Gastroesophageal sphincter (tissue), 4 donors: Measurements from ENCODE around the gene TMEM61. TPM values are rescaled to one million over a fixed set of nuclear protein-coding genes. Genes with fewer than 3 reads are reported as not detected.
"Not testable (repeated sequence)": the region's sequence is repeated elsewhere in the genome, so short reads cannot be mapped to it uniquely, and the experiment has no call there.

Source experiments
- ATAC-seq: fragments of 150-250 bp; one replicate; pipeline ENCODE4 v1.9.1; 2016; ENCODE audit warnings: mild to moderate bottlenecking, moderate library complexity
- H3K27ac ChIP-seq, 4 donors: fragments of 200-600 bp; sonication (generic) in 3 of 4; 1 replicate in 3 of 4; 2 replicates in 1 of 4; pipeline ENCODE4 v1.5.1; 2016 to 2019
- H3K27me3 ChIP-seq: fragments of 200-600 bp; sonication (generic); one replicate; pipeline ENCODE4 v1.5.1; 2019
- H3K36me3 ChIP-seq, 2 donors: fragments of 200-600 bp; sonication (generic); one replicate each; pipeline ENCODE4 v1.5.1; 2019; ENCODE audit warnings: control low read depth in 1 of 2
- H3K4me1 ChIP-seq, 3 donors: fragments of 200-600 bp; sonication (generic); 1 replicate in 2 of 3; 2 replicates in 1 of 3; pipeline ENCODE4 v1.5.1; 2016 to 2019; ENCODE audit warnings: control low read depth in 2 of 3
- H3K4me3 ChIP-seq, 2 donors: fragments of 200-600 bp; sonication (generic); one replicate each; pipeline ENCODE4 v1.5.1; 2019; ENCODE audit warnings: mild to moderate bottlenecking in 1 of 2, moderate library complexity in 1 of 2
- H3K9me3 ChIP-seq, 3 donors: fragments of 200-600 bp; sonication (generic); one replicate each; pipeline ENCODE4 v1.5.1; 2017 to 2019; ENCODE audit warnings: control low read depth in 2 of 3
- EP300 ChIP-seq: sonication (generic); formaldehyde crosslinking; IDR thresholded peaks from one replicate; pipeline ENCODE4 v1.6.1; 2017; ENCODE audit warnings: antibody characterized with exemption, mild to moderate bottlenecking
- POLR2A ChIP-seq, 2 donors: fragments of 450-650 bp; IDR thresholded peaks; one replicate each; pipeline ENCODE4 v1.6.1; 2017; ENCODE audit warnings: antibody characterized with exemption in 2 of 2, mild to moderate bottlenecking in 2 of 2, moderate library complexity in 1 of 2
- POLR2AphosphoS5 ChIP-seq: sonication (generic); formaldehyde crosslinking; IDR thresholded peaks from one replicate; pipeline ENCODE4 v1.6.1; 2017; ENCODE audit warnings: antibody characterized with exemption
- WGBS, 2 donors: methylation state at CpG; one replicate each; pipeline ENCODE4 v1.1.5; 2018; ENCODE audit warnings: low coverage in 1 of 2; 5-methylcytosine and 5-hydroxymethylcytosine counted together
- total RNA-seq, 4 donors: library from RNA; depleted of rRNA; stranded (reverse); fragments of >200 nt; gene quantifications; one replicate each; pipeline ENCODE4 v1.1.0, GENCODE V29; 2016
- TF ChIP-seq, protein P1 (sequence below), 4 experiments: fragments of 200-600 bp in 2 of 4; fragments of 450-650 bp in 2 of 4; sonication (generic) in 1 of 4; IDR thresholded peaks; one replicate each; pipeline ENCODE4 v1.5.1; 2017 to 2019; ENCODE audit warnings: antibody characterized with exemption in 4 of 4, mild to moderate bottlenecking in 2 of 4, moderate library complexity in 2 of 4

Gene TMEM61
- total RNA-seq, 4 donors from 2014 or later, result 1.5 to 2.5 (median 1.5) TPM; not detected in 1

DNA sequence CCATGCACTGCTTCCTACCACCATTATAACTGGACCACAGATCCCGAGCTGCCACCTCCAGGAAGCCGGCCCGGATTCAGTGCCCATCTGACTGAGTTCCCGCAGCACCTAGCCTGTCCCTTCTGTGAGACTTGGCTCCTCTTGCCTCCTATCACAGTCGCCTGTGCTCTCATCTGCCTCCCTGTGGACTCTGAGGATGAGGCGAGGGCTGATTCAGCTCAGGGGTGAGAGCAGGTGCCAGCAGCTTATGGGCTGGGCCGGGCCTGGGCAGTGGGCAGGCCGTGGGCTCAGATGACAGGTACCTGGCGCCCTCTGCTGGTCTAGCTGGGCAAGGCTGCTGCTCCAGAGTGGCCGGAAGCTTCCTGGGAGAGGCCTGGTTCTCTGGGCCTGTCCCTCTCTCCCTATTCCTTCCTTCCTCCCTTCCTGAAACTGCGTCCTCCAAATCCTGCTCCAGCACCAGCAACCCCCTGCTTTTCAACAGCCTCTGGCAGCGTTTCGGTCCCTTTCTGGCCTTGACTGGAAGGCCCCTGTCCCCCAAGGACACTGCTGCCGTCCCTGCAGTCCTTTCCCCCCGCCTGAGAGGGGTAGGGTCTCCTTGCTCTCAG lies 41.6 kb downstream of the TMEM61 start:
- Histone ChIP-seq H3K4me3 (no peak overlapping the region), H3K27ac (no peak overlapping the region), H3K27me3 (peaks cover 31% of the 10 kb centered on the region), H3K4me1 (no peaks in the 10 kb centered on the region), H3K9me3 (no peaks in the 10 kb centered on the region), H3K36me3 (no peaks in the 10 kb centered on the region)
- TF ChIP-seq, protein P1, sequence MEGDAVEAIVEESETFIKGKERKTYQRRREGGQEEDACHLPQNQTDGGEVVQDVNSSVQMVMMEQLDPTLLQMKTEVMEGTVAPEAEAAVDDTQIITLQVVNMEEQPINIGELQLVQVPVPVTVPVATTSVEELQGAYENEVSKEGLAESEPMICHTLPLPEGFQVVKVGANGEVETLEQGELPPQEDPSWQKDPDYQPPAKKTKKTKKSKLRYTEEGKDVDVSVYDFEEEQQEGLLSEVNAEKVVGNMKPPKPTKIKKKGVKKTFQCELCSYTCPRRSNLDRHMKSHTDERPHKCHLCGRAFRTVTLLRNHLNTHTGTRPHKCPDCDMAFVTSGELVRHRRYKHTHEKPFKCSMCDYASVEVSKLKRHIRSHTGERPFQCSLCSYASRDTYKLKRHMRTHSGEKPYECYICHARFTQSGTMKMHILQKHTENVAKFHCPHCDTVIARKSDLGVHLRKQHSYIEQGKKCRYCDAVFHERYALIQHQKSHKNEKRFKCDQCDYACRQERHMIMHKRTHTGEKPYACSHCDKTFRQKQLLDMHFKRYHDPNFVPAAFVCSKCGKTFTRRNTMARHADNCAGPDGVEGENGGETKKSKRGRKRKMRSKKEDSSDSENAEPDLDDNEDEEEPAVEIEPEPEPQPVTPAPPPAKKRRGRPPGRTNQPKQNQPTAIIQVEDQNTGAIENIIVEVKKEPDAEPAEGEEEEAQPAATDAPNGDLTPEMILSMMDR (IDR thresholded peaks at IDR 0.05), result peak in 3 of 4 experiments; percentile 63 to 81 (median 72)
- TF ChIP-seq EP300, result no peak
- 31 to 37% methylated on average over 6 to 9 of the region's 15 CpGs for WGBS, 2 donors
- ATAC-seq, result peak; percentile 98

DNA sequence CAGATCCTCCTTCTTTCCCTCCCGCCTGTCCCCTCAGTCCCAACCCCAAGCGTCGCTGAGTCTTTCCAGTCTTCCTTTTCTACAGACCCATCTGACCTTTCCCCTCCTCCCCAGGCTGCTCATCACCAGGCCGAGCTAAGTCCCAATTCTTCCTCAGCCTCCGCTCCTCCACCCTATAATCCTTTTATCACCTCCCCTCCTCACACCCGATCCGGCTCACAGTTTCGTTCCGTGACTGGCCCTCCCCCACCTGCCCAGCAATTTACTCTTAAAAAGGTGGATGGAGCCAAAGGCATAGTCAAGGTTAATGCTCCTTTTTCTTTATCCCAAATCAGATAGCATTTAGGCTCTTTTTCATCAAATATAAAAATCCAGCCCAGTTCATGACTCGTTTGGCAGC lies 43.7 kb downstream of the TMEM61 start:
- H3K36me3 ChIP-seq, H3K4me1 ChIP-seq, H3K27ac ChIP-seq, H3K9me3 ChIP-seq, H3K4me3 ChIP-seq, ATAC-seq: not testable (repeated sequence)
- 72 to 78% methylated on average over 9 of the region's 10 CpGs for WGBS, 2 donors
- H3K27me3 ChIP-seq, result peaks cover 15% of the 10 kb centered on the region

DNA sequence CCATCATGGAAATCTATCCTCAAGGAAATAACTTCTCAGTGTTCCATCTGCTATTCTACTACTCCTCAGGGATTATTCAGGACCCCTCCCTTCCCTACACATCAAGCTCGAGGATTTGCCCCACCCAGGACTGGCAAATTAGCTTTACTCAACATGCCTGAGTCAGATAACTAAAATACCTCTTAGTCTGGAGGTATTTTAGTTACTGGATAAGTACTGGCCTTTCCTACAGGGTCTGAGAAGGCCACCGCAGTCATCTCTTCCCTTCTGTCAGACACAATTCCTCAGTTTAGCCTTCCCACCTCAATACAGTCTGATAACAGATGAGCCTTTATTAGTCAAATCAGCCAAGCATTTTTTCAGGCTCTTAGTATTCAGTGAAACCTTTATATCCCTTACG lies 46.3 kb downstream of the TMEM61 start:
- H3K27me3 ChIP-seq, result peaks cover 20% of the 10 kb centered on the region
- not testable (repeated sequence) for H3K9me3 ChIP-seq, H3K36me3 ChIP-seq, ATAC-seq, H3K4me3 ChIP-seq, H3K27ac ChIP-seq, H3K4me1 ChIP-seq
- 67 to 72% methylated on average over 2 to 3 of the region's 3 CpGs for WGBS, 2 donors

DNA sequence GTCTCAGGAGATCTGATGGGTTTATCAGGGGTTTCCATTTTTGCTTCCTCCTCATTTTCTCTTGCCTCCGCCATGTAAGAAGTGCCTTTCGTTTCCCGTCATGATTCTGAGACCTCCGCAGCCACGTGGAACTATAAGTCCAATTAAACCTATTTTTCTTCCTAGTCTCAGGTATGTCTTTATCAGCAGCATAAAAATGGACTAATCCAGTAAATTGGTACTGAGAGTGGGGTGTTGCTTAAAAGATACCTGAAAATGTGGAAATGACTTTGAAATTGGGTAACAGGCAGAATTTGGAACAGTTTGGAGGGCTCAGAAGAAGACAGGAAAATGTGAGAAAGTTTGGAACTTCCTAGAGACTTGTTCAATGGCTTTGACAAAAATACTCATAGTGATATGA lies 50.7 kb downstream of the TMEM61 start:
- not testable (repeated sequence) for ATAC-seq, H3K4me3 ChIP-seq, H3K27ac ChIP-seq, H3K36me3 ChIP-seq, H3K4me1 ChIP-seq, H3K9me3 ChIP-seq
- peaks cover 44% of the 10 kb centered on the region for H3K27me3 ChIP-seq
- 97% methylated on average over 5 of the region's 5 CpGs; no CpG with 5 or more reads in 1 of the 2 donors for whole genome bisulfite sequencing, 2 donors

DNA sequence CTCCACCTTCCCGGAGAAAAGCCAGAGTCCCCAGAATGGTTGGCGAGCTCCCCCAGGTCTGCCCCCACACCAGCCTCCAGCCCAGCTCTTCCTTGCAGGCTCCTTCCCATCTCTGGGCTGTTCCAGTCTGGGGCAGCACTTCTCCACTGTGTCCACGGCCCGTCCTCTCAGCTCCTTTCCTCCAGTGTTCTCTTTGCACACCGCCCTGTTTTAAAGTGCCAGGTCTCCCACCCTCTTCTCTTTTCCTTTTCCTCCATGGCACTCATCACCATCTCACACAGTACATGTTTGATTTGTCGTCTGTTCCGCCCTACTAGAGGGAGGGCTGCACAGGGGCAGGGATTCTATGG lies 52.8 kb downstream of the TMEM61 start:
- Histone ChIP-seq H3K9me3 (no peaks in the 10 kb centered on the region), H3K4me1 (no peaks in the 10 kb centered on the region), H3K4me3 (no peak overlapping the region), H3K36me3 (no peaks in the 10 kb centered on the region), H3K27ac (no peak overlapping the region), H3K27me3 (peaks cover 62% of the 10 kb centered on the region)
- TF ChIP-seq, protein P1 (IDR thresholded peaks at IDR 0.05), result no peak
- TF ChIP-seq EP300, result no peak
- no peak for TF ChIP-seq POLR2AphosphoS5
- no peak for TF ChIP-seq POLR2A (IDR thresholded peaks at IDR 0.05)
- no peak for ATAC-seq
- WGBS, 2 donors, result 77% methylated on average over 6 of the region's 7 CpGs; no CpG with 5 or more reads in 1 of the 2 donors

DNA sequence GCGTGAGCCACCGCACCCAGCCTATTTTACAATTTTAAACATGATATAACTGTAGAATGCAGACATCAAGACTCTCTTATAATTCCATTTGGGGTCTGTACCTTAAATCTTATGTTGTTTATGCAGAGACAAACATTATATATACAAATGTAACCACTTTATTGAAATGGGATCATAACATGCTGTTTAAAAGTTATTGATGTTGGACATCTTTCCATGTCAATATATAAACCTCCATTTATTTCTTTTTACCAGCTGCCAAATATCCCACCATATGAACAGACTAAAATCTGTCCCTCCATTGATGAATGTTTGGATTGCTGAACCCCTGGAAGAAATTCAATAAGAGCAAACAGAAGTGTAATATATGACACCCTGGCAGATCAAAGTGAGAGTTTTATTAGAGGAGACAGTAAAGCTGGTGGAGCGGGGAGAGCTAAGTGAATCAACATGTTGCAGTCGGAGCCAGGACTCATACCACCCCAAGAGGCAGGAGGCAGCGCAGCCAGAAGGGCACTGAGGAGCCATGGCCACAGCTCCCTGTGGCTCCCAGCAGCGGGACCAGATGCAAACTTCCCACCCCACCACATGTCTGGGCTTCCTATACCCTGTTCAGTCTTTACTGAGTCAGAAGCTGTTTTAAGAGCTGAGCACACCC lies 54.2 kb downstream of the TMEM61 start:
- TF ChIP-seq POLR2A (IDR thresholded peaks at IDR 0.05), result no peak
- no peak for TF ChIP-seq EP300
- TF ChIP-seq, protein P1 (IDR thresholded peaks at IDR 0.05), result no peak
- no peak for TF ChIP-seq POLR2AphosphoS5
- peaks cover 0 to 9% (median 0%) of the 10 kb centered on the region in 3 donors for H3K4me1 ChIP-seq
- ATAC-seq, result no peak
- no peaks in the 10 kb centered on the region for H3K9me3 ChIP-seq
- no peak overlapping the region for H3K4me3 ChIP-seq
- H3K27ac ChIP-seq, result no peak overlapping the region
- peaks cover 70% of the 10 kb centered on the region for H3K27me3 ChIP-seq
- WGBS, 2 donors, result 81 to 85% methylated on average over 5 to 6 of the region's 6 CpGs
- H3K36me3 ChIP-seq, result no peaks in the 10 kb centered on the region
